DND-41 (cell line): ENCODE measurements around the gene METTL4.
A peak's percentile ranks its signal among the peaks of the same experiment; 100 is the strongest.

Source experiments
- ATAC-seq: fragments of 200-7000 bp; cut with Tn5 transposase; 3 replicates; pipeline ENCODE4 v1.9.1; 2021; ENCODE audit warnings: low read depth; ENCODE audit not compliant: insufficient read depth
- DNase-seq: peaks from one replicate; pipeline ENCODE4 v3.0.0-alpha.2; 2020
- H2AFZ ChIP-seq: 2 replicates; pipeline ENCODE4 v1.6.0; 2012; ENCODE audit warnings: low read depth, low read length
- H3K27ac ChIP-seq: 2 replicates; pipeline ENCODE4 v1.5.1; 2012; ENCODE audit warnings: low read length, inconsistent platforms
- H3K27me3 ChIP-seq: fragments of 200-600 bp; sonication (generic); 2 replicates; pipeline ENCODE4 v1.6.0; 2012; ENCODE audit warnings: low read length, mild to moderate bottlenecking, inconsistent platforms; ENCODE audit not compliant: insufficient read depth, poor library complexity
- H3K36me3 ChIP-seq: 2 replicates; pipeline ENCODE4 v1.5.1; 2012; ENCODE audit warnings: low read length, inconsistent platforms; ENCODE audit not compliant: insufficient read depth
- H3K4me1 ChIP-seq: 2 replicates; pipeline ENCODE4 v1.5.1; 2012; ENCODE audit warnings: mild to moderate bottlenecking, low read length; ENCODE audit not compliant: insufficient read depth
- H3K4me2 ChIP-seq: 2 replicates; pipeline ENCODE4 v1.6.0; 2012; ENCODE audit warnings: mild to moderate bottlenecking, moderate library complexity, low read length, inconsistent platforms; ENCODE audit not compliant: insufficient read depth
- H3K4me3 ChIP-seq, 2 experiments: fragments of 200-600 bp in 1 of 2; shearing (Covaris generic) in 1 of 2; 2 replicates each; pipeline ENCODE4 v1.5.1; 2012 to 2016; ENCODE audit warnings: inconsistent platforms in 2 of 2, low read length in 2 of 2, mild to moderate bottlenecking in 2 of 2, low read depth in 1 of 2, moderate library complexity in 1 of 2
- H3K79me2 ChIP-seq: 2 replicates; pipeline ENCODE4 v1.6.0; 2012; ENCODE audit warnings: low read length, inconsistent platforms; ENCODE audit not compliant: insufficient read depth
- H3K9ac ChIP-seq: 2 replicates; pipeline ENCODE4 v1.6.0; 2012; ENCODE audit warnings: low read depth, mild to moderate bottlenecking, inconsistent platforms, low read length, moderate library complexity
- H3K9me3 ChIP-seq: 2 replicates; pipeline ENCODE4 v1.5.1; 2012; ENCODE audit warnings: low read length, moderate library complexity, mild to moderate bottlenecking, inconsistent platforms; ENCODE audit not compliant: insufficient read depth, severe bottlenecking
- H4K20me1 ChIP-seq: 2 replicates; pipeline ENCODE4 v1.6.0; 2012; ENCODE audit warnings: low read length; ENCODE audit not compliant: insufficient read depth
- EZH2 ChIP-seq: IDR thresholded peaks from 3 replicates; pipeline ENCODE4 v1.6.1; 2012; ENCODE audit warnings: borderline replicate concordance, low read depth, mild to moderate bottlenecking, moderate library complexity, low read length, inconsistent platforms; ENCODE audit not compliant: severe bottlenecking
- TF ChIP-seq, protein P1 (sequence below): IDR thresholded peaks from 2 replicates; pipeline ENCODE4 v1.5.1; 2012; ENCODE audit warnings: borderline replicate concordance, low read length, moderate library complexity, mild to moderate bottlenecking; ENCODE audit not compliant: poor library complexity, severe bottlenecking; ENCODE audit errors: extremely low read depth

METTL4 gene, protein sequence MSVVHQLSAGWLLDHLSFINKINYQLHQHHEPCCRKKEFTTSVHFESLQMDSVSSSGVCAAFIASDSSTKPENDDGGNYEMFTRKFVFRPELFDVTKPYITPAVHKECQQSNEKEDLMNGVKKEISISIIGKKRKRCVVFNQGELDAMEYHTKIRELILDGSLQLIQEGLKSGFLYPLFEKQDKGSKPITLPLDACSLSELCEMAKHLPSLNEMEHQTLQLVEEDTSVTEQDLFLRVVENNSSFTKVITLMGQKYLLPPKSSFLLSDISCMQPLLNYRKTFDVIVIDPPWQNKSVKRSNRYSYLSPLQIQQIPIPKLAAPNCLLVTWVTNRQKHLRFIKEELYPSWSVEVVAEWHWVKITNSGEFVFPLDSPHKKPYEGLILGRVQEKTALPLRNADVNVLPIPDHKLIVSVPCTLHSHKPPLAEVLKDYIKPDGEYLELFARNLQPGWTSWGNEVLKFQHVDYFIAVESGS

DNA sequence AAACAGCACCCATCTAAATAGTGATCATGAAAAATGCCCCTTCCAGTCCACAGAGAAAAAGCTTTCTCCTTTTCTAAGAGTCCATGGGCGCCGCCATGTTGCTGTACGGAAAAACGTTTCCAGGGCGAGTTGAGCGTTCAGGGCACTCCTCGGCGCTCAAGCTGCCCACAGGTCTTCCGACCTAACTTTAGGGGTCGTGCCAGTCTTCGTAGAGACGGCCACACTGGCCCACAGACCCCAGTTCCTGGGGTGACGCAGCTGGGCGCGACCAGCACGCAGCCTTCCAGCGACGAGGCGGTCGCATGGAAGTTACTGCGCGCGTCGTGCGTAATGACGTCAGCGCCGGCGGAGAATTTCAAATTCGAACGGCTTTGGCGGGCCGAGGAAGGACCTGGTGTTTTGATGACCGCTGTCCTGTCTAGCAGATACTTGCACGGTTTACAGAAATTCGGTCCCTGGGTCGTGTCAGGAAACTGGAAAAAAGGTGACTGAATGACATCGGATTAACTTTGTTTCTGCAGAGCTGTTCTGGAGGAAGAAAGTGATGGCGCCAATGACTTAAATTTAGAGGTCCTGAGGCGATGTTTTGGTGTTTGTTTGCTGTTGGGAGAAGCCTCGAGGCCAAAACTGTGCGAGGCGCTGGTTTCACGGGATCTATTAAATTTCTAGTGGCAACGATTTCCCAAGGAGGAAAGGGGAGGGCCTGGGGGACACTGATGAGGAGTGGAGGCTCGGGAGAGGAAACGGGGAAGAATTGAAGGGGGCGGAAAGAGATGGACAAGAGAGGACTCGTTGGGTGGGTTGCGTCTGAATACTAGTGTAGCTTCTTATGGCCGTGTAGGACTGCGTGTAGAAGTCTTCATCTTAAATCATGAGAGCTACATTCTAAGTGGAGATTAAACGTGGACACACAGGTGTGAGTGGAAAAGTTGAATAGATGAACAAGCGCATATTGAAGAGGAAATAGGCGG lies at the start of gene METTL4, which contains the start of gene NDC80:
TSS of gene METTL4 (minus strand) at position 306 of the 971 bp plus-strand sequence. CDS start 4,289 bp downstream, outside the sequence.
TSS of gene NDC80 (plus strand) at position 358 of the 971 bp plus-strand sequence. CDS start 1,429 bp downstream, outside the sequence.
- Histone ChIP-seq H3K36me3 (peaks cover 50% of the 10 kb centered on the region), H3K9me3 (no peaks in the 10 kb centered on the region), H3K4me2 (peak within 1 kb of the TSS; percentile 77), H4K20me1 (no peaks in the 10 kb centered on the region), H3K27me3 (no peaks in the 10 kb centered on the region), H3K4me3 (peak within 1 kb of the TSS; percentile 67 to 73), H2AFZ (peak within 1 kb of the TSS; percentile 82), H3K4me1 (peaks cover 59% of the 10 kb centered on the region), H3K79me2 (peaks cover 96% of the 10 kb centered on the region), H3K27ac (peak within 1 kb of the TSS; percentile 95), H3K9ac (peak within 1 kb of the TSS; percentile 85)
- TF ChIP-seq EZH2 = no peak
- TF ChIP-seq, protein P1, sequence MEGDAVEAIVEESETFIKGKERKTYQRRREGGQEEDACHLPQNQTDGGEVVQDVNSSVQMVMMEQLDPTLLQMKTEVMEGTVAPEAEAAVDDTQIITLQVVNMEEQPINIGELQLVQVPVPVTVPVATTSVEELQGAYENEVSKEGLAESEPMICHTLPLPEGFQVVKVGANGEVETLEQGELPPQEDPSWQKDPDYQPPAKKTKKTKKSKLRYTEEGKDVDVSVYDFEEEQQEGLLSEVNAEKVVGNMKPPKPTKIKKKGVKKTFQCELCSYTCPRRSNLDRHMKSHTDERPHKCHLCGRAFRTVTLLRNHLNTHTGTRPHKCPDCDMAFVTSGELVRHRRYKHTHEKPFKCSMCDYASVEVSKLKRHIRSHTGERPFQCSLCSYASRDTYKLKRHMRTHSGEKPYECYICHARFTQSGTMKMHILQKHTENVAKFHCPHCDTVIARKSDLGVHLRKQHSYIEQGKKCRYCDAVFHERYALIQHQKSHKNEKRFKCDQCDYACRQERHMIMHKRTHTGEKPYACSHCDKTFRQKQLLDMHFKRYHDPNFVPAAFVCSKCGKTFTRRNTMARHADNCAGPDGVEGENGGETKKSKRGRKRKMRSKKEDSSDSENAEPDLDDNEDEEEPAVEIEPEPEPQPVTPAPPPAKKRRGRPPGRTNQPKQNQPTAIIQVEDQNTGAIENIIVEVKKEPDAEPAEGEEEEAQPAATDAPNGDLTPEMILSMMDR = peak; percentile 24
- ATAC-seq = peak; percentile 80
- DNase-seq = peak; percentile 88

DNA sequence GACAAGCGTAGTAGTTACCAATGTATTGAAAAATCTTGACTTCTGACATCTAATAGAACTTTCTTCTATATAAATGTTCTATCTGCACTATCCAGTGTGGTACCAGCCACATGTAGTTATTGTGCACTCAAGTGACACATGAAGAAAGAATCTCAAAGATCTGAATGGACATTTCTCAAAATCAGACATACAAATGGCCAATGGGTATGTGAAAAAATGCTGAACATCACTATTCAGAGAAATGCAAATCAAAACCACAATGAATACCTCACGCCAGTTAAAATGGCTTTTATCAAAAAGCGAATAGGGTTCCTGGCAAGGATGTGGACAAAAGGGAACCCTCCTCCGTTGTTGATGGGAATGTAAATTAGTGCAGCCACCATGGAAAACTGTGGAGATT lies 46.7 kb upstream of the METTL4 start:
- Histone ChIP-seq H3K27ac (no peak overlapping the region), H4K20me1 (no peaks in the 10 kb centered on the region), H2AFZ (no peak overlapping the region), H3K36me3 (peaks cover 41% of the 10 kb centered on the region), H3K27me3 (no peaks in the 10 kb centered on the region), H3K4me3 (no peak overlapping the region), H3K4me2 (no peak overlapping the region), H3K9me3 (no peaks in the 10 kb centered on the region), H3K9ac (no peak overlapping the region), H3K4me1 (no peaks in the 10 kb centered on the region), H3K79me2 (no peaks in the 10 kb centered on the region)
- no peak for TF ChIP-seq EZH2
- TF ChIP-seq, protein P1 = no peak
- no peak for DNase-seq
- no peak for ATAC-seq

DNA sequence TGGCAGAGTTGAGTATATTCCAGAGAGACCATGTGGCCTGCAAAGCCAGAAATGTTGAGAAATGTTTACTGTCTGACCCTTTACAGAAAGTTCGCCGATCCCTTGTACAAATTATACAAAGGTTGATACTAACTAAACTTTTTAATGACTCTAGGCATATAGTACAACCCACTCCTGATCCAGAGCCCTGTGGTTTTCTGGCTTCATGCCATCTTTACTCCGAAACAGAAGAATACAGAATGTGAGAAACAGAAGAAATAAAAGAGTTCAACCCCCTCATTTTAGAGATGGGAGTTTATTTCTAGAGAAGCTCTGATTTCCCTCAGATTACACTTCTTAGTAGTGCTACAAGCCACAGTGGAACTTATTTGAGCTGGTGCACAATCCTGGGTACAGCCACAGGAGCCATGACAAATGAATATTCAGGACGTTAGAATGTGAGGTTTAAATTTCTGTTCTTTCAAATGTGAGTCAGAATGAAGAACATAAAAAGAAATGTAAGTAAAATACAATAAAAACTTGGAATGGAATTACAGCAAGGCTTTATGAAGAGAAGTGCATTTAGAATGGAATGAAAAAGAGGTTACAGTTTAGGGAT lies 46.2 kb upstream of the METTL4 start:
- ATAC-seq (no peak), DNase-seq (no peak)
- H3K9ac ChIP-seq = no peak overlapping the region
- no peaks in the 10 kb centered on the region for H3K79me2 ChIP-seq
- TF ChIP-seq, protein P1 = no peak
- no peak for TF ChIP-seq EZH2
- H3K27ac ChIP-seq = no peak overlapping the region
- no peak overlapping the region for H2AFZ ChIP-seq
- no peak overlapping the region for H3K4me2 ChIP-seq
- no peaks in the 10 kb centered on the region for H4K20me1 ChIP-seq
- no peaks in the 10 kb centered on the region for H3K4me1 ChIP-seq
- H3K36me3 ChIP-seq = peaks cover 46% of the 10 kb centered on the region
- no peaks in the 10 kb centered on the region for H3K27me3 ChIP-seq
- no peak overlapping the region for H3K4me3 ChIP-seq
- no peaks in the 10 kb centered on the region for H3K9me3 ChIP-seq
